OCI-LY7 (cell line): ENCODE results near the gene KIF13A. TPM values are rescaled to one million over a fixed set of nuclear protein-coding genes. Genes with fewer than 3 reads are reported as not detected.
"Not testable (repeated sequence)": the region's sequence is repeated elsewhere in the genome, so short reads cannot be mapped to it uniquely, and the experiment has no call there.

Experiments
- BruUV-seq: library from RNA; stranded (reverse); fragments of 400-500 nt; replicated peaks from 2 replicates; lab custom pipeline; 2021; lab: Mats Ljungman, UMichigan
- CTCF ChIA-PET: fragments of 300-600 bp; sonication (Branson Sonifier 250); formaldehyde crosslinking; loops from one replicate; lab custom pipeline; 2022; ENCODE audit warnings: antibody characterized with exemption; ENCODE audit not compliant: unreplicated experiment; lab: Charles Lee
- POLR2A ChIA-PET: fragments of 300-600 bp; sonication (Branson Sonifier 250); formaldehyde crosslinking; loops from one replicate; lab custom pipeline; 2022; ENCODE audit warnings: antibody characterized with exemption; lab: Charles Lee
- DNase-seq: peaks from one replicate; pipeline ENCODE4 v3.0.0-alpha.2; 2015; ENCODE audit warnings: low spot score
- H2AFZ ChIP-seq: fragments of 200-600 bp; sonication (generic), shearing (Covaris generic); 2 replicates; pipeline ENCODE4 v1.6.1; 2014; ENCODE audit warnings: mild to moderate bottlenecking, antibody characterized with exemption, low read length, moderate library complexity
- H3K27ac ChIP-seq: fragments of 200-600 bp; sonication (generic); 2 replicates; pipeline ENCODE4 v1.5.1; 2014; ENCODE audit warnings: mixed run types, low read depth, mild to moderate bottlenecking, moderate library complexity, low read length, inconsistent platforms; ENCODE audit not compliant: poor library complexity, severe bottlenecking
- H3K36me3 ChIP-seq: fragments of 200-600 bp; sonication (generic); 2 replicates; pipeline ENCODE4 v1.6.1; 2014; ENCODE audit warnings: mild to moderate bottlenecking, antibody characterized with exemption, low read length, moderate library complexity, mixed read lengths; ENCODE audit not compliant: insufficient read depth
- H3K4me1 ChIP-seq: fragments of 200-600 bp; sonication (generic); 2 replicates; pipeline ENCODE4 v1.5.1; 2014; ENCODE audit warnings: mild to moderate bottlenecking, low read length; ENCODE audit not compliant: insufficient read depth, poor library complexity, severe bottlenecking
- H3K4me2 ChIP-seq: fragments of 200-600 bp; sonication (generic); 2 replicates; pipeline ENCODE4 v1.6.1; 2014; ENCODE audit warnings: mild to moderate bottlenecking, low read length
- H3K4me3 ChIP-seq: fragments of 200-600 bp; sonication (generic); 2 replicates; pipeline ENCODE4 v1.5.1; 2014; ENCODE audit warnings: mild to moderate bottlenecking, low read depth, low read length; ENCODE audit not compliant: poor library complexity, severe bottlenecking
- H3K79me2 ChIP-seq: fragments of 200-600 bp; sonication (generic); 2 replicates; pipeline ENCODE4 v1.6.1; 2016; ENCODE audit warnings: low read depth, mild to moderate bottlenecking, low read length, moderate library complexity, mixed read lengths; ENCODE audit not compliant: insufficient read depth
- H3K9me2 ChIP-seq: fragments of 200-600 bp; sonication (generic); 2 replicates; pipeline ENCODE4 v1.6.1; 2016; ENCODE audit warnings: mild to moderate bottlenecking, low read length, mixed read lengths; ENCODE audit not compliant: insufficient read depth
- H3K9me3 ChIP-seq: fragments of 200-600 bp; sonication (generic); 2 replicates; pipeline ENCODE4 v1.6.1; 2014; ENCODE audit warnings: mild to moderate bottlenecking, mixed run types, low read length, mixed read lengths
- H4K20me1 ChIP-seq: fragments of 200-600 bp; sonication (generic); 2 replicates; pipeline ENCODE4 v1.6.1; 2014; ENCODE audit warnings: mild to moderate bottlenecking, antibody characterized with exemption, low read length, moderate library complexity, mixed read lengths; ENCODE audit not compliant: insufficient read depth
- EZH2phosphoT487 ChIP-seq: fragments of 200-600 bp; sonication (generic); IDR thresholded peaks from 2 replicates; pipeline ENCODE4 v1.6.1; 2018; ENCODE audit warnings: low read depth, borderline replicate concordance, mild to moderate bottlenecking, mixed run types, antibody characterized with exemption, low read length, moderate library complexity, mixed read lengths
- intact Hi-C: fragments of 100-400 bp; cut with micrococcal nuclease; formaldehyde crosslinking; loops from one replicate; pipeline ENCODE4 v1.10.0; 2022; ENCODE audit not compliant: unreplicated experiment
- total RNA-seq, 2 experiments: library from RNA; depleted of rRNA in 1 of 2; stranded (reverse); fragments of >200 nt in 1 of 2; shearing (Covaris generic) in 1 of 2; gene quantifications; 2 replicates each; pipeline ENCODE4 v1.2.3, GENCODE V29; 2014 to 2022
- TF ChIP-seq, protein P1 (sequence below): fragments of 200-600 bp; sonication (generic); conservative IDR thresholded peaks from 2 replicates; pipeline ENCODE4 v1.5.1; 2014; ENCODE audit warnings: mild to moderate bottlenecking, antibody characterized with exemption, low read length, moderate library complexity, mixed read lengths

KIF13A gene
- total RNA-seq, 2 experiments from 2014 or later, result 1.5 TPM; not detected in 1

DNA sequence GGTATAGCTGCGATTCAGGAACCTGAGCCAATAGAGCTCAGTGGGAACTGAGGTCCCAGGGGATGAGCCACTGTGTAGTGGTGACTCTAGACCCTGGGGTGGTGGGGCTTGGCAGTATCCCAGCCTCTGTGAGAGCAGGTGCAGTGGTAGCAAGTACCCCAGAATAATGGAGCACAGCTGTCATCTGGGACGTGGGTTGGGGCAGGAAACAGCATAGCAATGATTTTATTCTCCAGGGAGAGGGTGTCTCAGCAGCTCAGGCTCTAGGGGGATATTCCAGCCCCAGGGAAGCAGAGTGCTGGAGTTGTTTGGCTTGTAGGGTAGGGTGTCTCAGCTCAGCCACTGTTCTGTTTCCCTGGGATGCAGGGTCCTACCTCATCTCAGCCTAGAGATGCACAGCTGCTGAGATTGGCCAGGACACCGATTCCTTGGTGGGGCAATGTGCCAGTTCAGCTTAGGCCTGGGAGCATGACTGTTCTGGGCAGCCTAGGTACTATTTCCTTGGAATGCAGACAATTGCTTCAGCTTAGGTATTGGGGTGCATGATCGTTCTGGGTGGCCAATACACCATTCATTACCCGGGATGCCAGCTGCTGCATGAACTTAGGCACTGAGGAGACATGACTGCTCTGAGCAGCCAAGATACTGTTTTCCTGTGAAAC lies 246.7 kb downstream of the KIF13A start:
- no peak overlapping the region for H3K4me3 ChIP-seq
- no peaks in the 10 kb centered on the region for H4K20me1 ChIP-seq
- DNase-seq, result no peak
- H3K36me3 ChIP-seq, result no peaks in the 10 kb centered on the region
- H2AFZ ChIP-seq, result no peak overlapping the region
- no peak overlapping the region for H3K4me2 ChIP-seq
- H3K4me1 ChIP-seq, result no peaks in the 10 kb centered on the region
- intact Hi-C loops, result no loop called here
- POLR2A ChIA-PET, result interaction anchor here (1.2 to 1.5 kb wide), 3 partner anchors 10 to 26 kb away, joined by 3 to 7 read pairs (median 4); no protein-coding TSS in a partner anchor
- TF ChIP-seq EZH2phosphoT487, result no peak
- TF ChIP-seq, protein P1, sequence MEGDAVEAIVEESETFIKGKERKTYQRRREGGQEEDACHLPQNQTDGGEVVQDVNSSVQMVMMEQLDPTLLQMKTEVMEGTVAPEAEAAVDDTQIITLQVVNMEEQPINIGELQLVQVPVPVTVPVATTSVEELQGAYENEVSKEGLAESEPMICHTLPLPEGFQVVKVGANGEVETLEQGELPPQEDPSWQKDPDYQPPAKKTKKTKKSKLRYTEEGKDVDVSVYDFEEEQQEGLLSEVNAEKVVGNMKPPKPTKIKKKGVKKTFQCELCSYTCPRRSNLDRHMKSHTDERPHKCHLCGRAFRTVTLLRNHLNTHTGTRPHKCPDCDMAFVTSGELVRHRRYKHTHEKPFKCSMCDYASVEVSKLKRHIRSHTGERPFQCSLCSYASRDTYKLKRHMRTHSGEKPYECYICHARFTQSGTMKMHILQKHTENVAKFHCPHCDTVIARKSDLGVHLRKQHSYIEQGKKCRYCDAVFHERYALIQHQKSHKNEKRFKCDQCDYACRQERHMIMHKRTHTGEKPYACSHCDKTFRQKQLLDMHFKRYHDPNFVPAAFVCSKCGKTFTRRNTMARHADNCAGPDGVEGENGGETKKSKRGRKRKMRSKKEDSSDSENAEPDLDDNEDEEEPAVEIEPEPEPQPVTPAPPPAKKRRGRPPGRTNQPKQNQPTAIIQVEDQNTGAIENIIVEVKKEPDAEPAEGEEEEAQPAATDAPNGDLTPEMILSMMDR, result no peak
- no peaks in the 10 kb centered on the region for H3K79me2 ChIP-seq
- CTCF ChIA-PET, result no interaction called here
- no peaks in the 10 kb centered on the region for H3K9me2 ChIP-seq
- no peak overlapping the region for H3K27ac ChIP-seq
- no TSS peak for BruUV-seq
- H3K9me3 ChIP-seq, result peaks cover 11% of the 10 kb centered on the region

DNA sequence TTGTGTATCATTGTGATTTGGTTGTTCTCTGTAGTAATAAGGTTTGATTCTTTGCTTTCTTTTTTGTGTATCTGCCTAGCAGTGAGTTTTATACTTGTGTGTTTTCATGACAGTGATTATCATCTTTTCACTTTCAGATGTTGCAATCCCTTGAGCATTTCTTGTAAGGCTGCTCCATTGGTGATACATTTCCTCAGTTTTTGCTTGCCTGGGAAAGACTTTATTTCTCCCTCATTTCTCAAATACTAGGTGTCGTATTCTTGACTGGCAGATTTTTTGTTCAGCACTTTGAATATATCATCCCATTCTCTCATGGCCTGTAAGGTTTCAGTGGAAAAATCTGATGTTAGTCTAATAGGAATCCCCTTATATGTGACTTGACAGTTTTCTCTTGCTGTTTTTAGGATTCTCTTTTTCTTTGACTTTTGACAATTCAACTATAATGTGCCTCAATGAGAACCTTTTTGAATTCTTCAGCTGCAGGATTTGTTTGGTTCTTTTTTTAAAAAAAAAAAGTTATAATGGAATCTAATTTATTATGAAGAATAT lies 249.7 kb downstream of the KIF13A start:
- Histone ChIP-seq H3K9me2 (no peaks in the 10 kb centered on the region), H4K20me1 (no peaks in the 10 kb centered on the region), H3K27ac (no peak overlapping the region), H3K79me2 (no peaks in the 10 kb centered on the region), H3K4me2 (no peak overlapping the region), H2AFZ (no peak overlapping the region), H3K4me1 (no peaks in the 10 kb centered on the region), H3K9me3 (peaks cover 11% of the 10 kb centered on the region), H3K4me3 (no peak overlapping the region), H3K36me3 (no peaks in the 10 kb centered on the region)
- BruUV-seq, result no TSS peak
- TF ChIP-seq, protein P1, result no peak
- no peak for TF ChIP-seq EZH2phosphoT487
- ChIA-PET POLR2A (interaction anchor here (1.0 kb wide), 1 partner anchor 176 kb away, joined by 3 read pairs; no protein-coding TSS in a partner anchor), CTCF (interaction anchor here (0.6 kb wide), 1 partner anchor 37 kb away, joined by 5 read pairs; no protein-coding TSS in a partner anchor)
- intact Hi-C loops, result no loop called here
- no peak for DNase-seq

DNA sequence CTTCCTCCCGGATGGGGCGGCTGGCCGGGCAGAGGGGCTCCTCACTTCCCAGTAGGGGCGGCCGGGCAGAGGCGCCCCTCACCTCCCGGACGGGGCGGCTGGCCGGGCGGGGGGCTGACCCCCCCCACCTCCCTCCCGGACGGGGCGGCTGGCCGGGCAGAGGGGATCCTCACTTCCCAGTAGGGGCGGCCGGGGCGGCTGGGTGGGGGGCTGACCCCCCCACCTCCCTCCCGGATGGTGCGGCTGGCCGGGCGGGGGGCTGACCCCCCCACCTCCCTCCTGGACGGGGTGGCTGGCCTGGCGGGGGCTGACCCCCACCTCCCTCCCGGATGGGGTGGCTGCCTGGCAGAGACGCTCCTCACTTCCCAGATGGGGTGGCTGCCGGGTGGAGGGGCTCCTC lies 252.1 kb downstream of the KIF13A start:
- H3K36me3 ChIP-seq, H3K79me2 ChIP-seq, H3K27ac ChIP-seq, intact Hi-C loops, CTCF ChIA-PET, H3K4me1 ChIP-seq, DNase-seq, H3K9me2 ChIP-seq, H2AFZ ChIP-seq, H3K4me3 ChIP-seq, BruUV-seq, POLR2A ChIA-PET, H3K4me2 ChIP-seq, H4K20me1 ChIP-seq: not testable (repeated sequence)
- H3K9me3 ChIP-seq, result peaks cover 11% of the 10 kb centered on the region
